NCI-H2171 (cell line): ENCODE data around the gene MFSD6.
"Not testable (repeated sequence)": the region's sequence is repeated elsewhere in the genome, so short reads cannot be mapped to it uniquely, and the experiment has no call there.

Experiments used
- DNase-seq: peaks from one replicate; lab custom pipeline; 2025; lab: John Stamatoyannopoulos, UW

MFSD6 gene

DNA sequence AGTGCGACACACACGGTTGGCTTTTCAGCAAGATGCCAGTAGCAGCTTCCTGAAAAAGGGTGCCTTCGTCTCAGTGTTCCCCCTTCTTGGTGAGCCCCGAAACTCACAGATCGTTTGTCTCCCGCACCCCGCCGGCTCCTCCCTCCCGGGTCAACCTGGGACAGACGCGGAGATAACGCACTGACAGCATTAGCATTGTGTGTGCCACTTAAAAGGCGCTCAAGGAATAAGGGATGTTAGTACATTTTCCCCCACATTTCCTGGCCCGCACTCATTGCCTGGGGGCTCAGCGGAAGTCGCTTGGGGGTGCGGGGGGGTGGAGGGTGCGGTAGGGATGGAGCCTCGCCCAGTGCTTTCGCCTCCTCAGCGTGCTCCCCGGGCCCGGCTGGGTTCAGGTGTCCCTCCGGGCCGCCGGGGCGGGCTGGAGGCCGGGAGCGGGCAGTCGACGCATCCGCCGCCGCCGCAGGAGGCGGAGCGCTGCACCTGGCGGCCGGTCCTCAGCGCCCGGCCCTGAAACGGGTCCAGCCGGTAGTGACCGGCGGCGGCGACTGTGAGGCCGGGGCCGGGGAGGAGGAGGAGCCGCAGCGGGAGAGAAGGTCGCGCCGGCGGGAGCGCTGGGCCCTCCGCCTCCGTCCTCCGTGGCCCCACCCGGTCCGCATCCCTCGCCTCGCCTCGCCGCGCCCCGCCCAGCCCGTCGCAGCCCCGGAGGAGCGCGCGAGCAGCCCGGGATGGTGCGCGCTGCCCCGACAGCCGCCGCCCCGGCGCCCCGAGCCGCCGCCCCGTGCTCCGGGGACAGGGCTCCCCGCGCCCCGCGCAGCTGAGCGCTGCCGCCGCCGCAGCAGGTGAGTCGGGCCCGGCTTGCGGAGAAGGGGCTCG is at the start of gene MFSD6:
MFSD6 (plus strand) TSS at position 694 of the 876 bp plus-strand sequence. CDS start 27,675 bp downstream, outside the sequence.
- peak; percentile 33 for DNase-seq

DNA sequence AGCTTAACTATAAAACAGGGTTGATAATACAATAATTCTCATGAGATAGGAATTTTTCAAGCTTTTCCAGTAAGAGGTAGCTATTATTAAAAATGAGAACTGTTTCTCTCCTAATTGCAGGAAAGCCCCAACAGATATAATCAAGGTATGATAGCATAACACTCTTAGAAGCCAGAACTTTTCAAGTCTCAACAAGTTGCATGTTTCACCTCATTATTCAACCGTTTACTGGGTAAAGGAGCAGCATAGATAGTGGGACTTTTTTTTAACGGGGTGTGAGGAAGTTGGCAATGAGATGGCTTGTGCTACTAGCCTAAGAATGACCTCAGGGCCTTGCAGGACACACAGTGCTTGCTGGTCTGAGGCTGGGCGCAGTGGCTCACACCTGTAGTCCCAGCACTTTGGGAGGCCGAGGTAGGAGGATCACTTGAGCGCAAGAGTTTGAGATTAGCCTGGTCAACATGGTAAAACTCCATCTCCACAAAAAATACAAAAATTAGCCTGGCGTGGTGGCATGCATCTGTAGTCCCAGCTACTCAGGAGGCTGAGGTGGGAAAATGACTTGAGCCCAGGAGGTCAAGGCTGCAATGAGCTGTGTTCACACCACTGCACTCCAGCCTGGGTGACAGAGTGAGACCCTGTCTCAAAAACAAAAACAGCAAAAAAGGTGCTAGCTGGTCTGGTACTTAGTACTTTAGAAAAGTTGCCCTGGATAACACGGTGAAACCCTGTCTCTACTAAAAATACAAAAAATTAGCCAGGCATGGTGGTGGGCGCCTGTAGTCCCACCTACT is 49.3 kb upstream of the MFSD6 start:
- not testable (repeated sequence) for DNase-seq

DNA sequence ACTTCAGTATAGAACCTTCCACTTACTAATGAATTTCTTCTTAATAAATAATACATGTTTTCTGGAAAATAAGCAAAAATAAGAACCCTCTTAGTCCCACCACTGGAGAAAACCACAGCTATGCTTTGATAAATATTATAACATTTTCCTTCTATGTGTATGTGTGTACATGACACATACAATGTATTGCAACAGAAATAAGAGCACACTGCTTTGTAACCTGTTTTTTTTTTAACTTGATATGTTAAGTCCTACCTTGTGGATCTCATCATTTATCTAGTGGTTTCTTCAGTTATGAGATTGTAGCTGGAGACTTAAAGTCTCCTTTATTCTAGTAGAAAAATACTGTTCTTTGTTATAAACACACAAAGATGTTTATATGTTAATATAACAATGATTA is 47.6 kb upstream of the MFSD6 start:
- no peak for DNase-seq

DNA sequence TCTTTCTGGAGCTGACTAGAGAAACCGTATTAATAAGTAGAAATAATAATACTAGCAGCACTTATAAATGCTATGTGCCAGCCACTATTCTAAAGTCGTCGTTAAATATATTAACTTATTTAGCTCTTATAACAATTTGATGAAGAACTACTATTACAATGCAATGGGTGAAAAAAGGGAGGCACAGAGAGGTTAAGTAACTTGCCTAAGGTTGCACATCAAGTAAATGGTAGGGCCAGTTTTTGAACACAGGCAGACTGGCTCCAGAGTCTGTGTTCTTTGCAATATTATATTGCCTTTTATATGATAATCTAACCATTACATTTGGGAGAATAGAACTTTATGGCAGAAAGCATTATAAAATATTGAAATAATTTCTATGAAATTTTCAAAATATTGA is 47.2 kb upstream of the MFSD6 start:
- DNase-seq = no peak

DNA sequence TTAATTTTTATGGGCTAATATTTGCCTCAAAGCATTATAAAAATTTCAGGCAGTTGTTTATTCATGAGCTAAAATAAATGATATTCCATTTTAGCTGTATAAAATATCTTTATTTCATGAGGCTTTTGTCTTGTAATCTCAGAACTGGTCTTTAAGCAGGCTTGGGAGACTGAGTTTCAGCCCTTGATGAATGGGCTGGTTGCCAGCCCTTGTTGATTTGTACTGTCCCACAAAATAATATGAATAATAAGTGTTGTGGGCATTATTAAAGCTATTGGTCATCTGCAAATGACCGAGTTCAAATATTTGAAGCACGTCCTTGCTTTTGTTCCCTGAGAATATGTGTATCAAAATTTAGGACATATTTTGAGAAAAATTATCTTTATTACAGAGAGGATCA is 46.6 kb upstream of the MFSD6 start:
- no peak for DNase-seq

DNA sequence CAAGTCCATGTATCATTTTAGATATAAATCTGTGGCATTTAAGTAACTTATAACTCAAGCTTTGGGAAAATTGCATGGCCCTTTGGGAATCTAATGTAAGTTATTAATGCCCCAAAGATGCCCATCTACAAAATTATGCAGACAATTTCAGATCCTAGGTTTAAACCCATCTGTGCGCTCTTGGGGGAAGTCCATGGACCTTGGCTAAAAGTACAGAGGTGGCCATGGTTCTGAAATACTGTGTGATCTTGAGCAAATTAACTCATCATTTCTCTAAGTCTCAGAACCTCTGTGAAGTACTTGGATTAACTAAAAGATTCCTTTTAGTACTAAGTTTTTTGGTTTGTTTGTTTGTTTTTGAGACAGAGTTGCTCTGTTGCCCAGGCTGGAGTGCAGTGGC is 45.3 kb upstream of the MFSD6 start:
- DNase-seq = no peak

DNA sequence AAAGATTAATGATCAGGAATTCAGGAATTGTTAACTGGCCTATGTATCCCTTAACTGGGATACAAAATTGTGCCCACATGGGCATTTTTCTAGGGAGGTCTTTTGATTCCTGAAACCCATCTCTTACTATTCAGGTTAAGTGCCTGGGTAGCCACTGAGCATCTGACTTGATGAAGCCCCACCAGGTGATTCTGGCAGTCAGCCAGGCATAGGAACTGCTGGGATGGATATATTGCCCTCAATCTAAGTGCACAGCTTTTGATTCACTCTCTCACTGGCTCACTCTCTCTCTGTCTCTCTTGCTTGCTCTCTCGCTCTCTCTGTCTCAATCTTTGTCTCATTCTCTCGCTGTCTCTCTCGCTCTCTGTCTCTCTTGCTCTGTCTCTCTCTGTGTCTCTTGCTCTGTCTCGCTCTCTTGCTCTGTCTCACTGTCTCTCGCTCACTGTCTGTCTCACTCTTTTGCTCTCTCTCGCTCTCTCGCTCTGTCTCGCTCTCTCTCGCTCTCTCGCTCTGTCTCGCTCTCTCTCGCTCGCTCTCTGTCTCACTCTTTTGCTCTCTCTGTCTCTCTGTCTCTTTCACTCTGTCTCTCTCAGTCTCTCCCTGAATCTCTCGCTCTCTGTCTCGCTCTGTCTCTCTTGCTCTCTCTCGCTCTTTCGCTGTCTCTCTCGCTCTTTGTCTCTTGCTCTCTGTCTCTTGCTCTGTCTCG is 42.5 kb upstream of the MFSD6 start:
- peak; percentile 18 for DNase-seq

DNA sequence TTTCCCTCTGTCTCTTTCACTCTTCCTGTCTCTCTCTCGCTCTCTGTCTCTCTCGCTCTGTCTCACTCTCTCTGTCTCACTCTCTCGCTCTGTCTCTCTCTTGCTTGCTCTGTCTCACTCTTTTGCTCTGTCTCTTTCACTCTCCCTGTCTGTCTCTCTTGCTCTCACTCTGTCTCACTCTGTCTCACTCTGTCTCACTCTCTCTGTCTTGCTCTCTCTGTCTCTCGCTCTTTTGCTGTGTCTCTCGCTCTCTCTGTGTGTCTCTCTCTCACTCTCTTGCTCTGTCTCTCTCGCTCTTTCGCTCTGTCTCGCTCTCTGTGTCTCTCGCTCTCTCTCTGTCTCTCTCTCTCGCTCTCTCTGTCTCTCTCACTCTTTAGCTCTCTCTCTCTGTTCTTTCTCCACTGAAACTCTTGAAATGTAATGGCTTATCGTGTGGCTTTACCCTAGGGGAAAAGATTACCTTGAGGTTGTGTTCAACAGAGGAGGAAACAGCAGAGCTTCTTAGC is 41.9 kb upstream of the MFSD6 start:
- DNase-seq = no peak

DNA sequence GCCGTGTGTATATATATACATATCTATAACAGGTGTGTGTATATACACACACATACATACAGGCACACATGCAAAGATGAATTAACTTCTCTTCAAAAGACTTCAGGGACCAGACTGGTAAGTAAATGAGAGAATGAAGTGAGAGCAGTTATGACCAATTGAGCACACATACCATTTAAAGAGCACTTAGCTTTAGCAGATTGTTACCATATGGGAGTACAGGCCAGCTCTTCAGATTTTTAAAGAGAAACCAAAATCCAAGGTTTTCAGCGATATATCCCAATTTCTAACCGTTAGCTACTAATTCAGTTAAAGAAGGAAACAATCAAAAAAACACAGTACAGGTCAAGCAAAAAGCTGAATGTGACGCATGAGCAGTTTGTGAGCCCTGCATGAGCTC is 41.1 kb upstream of the MFSD6 start:
- no peak for DNase-seq

DNA sequence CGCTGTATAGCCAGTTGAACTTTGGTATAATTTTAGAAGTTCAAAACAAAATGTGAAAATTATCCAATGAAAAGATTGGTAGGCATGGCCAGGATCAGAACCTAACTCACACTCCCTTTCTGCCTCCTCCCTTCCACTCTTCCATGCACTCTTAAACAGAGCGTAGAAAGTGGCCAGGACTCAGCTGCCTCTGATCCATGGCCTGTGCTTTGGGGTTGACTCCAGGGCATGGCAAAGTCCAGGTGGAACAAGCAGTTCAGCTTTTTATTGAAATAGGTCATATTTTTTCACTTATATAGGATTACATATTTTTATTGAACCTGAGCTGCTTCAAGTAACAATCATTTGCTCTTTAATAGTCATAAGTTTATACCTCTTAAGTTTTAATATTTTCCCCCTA is 38.5 kb upstream of the MFSD6 start:
- DNase-seq = no peak

DNA sequence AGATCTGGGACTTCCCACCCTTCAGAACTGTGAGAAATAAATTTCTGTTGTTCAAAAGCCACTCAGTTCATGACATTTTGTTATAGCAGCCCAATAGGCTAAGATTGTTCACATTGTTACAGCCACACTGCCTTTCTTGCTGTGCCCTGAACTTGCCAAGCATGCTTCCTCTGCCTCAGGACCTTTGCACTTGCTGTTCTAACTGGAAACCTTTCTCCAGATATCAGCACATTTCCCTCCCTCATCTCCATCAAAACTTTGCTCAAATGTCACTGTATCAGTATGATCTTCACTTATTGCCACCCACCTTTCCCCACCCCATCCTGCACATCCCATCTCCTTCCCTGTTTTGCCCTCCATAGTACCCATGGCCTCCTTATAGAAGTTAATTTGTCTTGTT is 32.1 kb upstream of the MFSD6 start:
- DNase-seq = no peak

DNA sequence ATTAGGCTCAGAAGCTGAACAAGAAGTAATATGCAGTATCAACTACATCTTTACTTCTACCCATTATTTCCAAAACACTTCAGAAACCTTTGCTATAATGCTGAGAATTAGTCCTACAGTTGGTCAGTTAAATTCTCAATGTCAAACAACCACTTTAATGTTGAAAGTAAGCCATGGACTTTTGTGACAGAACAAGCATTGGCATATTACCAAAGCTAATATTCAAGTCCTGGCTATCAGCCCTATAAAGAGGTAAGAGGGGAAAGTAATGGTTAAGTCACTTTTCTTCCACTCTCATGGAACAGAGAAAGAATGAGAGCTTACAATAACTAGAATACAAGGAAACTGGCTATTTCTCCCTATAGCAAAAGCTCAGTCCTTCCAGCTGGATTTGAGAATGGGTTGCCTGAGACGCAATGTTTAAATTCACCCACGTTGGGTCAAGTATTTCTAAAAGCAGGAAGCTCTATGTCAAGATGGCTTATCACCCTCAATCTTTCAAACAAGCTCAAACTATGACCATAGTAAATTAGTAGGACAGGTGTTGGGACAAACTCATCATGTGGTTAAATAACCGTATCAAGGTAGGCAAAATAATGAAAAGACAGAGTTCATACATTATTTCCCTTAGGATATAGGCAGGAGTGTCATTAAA is 31.4 kb upstream of the MFSD6 start:
- no peak for DNase-seq

DNA sequence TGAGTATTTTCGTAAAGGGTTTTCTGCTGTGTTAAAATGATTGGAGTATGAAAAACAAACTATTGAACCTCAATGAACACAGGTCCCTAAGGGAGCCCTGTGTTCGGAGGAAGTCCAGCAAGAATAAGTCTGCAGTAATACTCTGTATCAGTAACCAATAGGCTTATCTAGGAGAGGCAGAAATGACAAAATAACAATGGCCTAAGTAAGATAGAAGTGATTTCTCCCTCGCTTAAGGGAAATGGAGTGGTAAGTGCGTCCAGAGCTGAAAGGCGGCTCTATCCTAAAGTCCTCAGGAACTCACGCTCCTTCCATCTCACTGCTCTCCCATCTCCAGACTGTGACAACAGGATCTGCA is 29.3 kb upstream of the MFSD6 start:
- no peak for DNase-seq

DNA sequence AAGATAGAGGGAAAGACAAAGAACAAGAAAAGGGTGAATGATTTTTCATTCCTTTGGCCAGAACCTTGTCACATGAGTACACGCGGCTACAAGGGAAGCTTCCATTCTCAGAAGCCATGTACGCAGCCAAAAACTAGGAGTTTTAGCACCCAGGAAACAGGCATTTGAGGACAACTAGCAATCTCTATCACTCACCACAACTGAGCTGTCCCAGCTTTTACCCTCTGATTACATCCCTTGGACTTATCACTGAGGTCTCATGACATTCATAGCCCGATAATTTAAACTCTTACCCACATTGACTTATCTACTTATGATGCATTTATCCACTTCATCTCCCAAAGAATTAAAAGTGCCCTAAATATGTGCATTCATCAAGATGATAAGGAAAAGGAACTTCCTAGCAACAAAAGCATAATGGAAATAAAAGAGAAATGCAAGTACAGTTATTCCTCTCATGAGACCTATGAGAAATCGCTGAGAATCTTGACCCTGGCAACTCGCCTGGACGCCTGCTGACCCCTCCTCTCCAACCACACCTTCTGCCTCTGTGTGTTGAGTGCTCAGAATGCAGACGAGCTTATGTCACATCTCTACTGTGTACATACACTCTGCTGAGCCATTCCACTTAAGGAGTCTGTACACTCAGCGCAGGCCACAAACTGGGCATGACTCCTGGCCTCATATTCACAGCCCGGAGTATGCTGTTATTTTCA is 28.7 kb upstream of the MFSD6 start:
- no peak for DNase-seq

DNA sequence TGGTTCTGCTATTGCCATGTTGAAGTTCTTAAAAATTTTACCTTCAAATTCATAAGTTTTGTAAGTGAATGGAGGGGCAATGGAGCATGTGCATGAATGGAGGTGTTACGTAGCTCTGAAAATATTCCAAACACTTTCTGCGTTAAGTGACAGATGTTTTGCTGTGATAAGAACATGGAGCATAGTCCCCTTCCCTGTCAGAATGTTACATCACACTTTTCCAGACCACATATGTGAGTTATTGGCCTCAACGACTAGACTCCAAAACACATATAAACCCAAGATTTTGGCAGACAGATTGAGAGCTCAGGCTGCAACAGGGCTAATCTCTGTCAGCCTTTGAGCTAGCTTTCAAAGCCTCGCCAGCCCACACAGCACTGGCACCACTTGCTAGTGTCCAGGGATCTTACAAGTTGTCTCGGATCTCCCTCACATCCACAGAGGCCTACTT is 27.2 kb upstream of the MFSD6 start:
- DNase-seq = no peak

DNA sequence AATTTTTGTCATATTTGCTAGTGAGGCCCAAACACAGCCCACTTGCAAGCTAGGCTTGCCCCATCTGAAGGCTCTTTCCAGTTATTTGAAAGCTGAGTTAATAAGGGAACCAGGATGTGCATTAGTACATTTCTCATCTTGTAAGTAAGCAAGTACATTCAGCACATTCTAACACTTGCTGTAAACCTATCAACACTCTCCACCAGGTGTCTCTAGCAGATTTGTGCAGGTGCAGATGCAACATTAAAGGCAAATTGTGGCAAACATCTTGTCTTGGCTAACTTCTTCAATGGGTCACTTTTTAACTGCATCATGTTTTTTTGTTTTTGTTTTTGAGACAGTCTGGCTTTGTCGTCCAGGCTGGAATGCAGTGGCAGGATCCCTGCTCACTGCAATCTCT is 25.3 kb upstream of the MFSD6 start:
- DNase-seq = peak; percentile 39

DNA sequence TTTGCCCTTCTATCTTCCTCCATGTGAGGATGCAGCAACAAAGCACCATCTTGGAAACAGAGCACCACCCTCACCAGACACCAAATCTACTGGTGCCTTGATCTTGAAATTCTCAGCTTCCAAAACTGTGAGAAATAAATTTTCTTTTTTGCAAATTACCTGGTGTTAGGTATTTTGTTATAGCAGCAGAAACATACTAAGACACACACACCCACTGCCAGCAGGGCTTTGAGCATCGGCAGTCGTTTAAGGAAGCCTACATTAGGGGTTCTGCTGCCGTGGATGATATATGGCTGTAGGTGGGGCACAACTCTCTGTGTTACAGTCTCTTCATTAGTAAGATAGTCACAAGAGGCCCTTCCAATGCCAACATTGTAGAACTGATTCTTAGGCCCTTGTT is 20.7 kb upstream of the MFSD6 start:
- DNase-seq = no peak

DNA sequence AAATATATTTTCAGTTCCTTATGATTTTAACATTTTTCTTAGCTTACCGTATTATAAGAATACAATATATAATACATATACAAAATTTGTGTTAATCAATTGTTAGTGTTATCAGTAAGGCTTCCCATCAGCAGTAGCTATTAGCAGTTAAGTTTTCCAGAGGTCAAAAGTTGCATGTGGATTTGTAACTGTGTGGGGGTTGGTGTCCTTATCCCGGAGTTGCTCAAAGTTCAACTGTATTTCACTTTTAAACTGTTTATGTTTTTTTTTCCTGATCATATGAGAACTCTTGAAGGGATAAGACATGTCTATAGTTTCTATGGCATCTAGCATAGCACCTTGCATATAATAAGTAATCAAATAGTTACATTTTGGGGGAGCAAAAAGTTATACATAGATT is 11.9 kb upstream of the MFSD6 start:
- no peak for DNase-seq

DNA sequence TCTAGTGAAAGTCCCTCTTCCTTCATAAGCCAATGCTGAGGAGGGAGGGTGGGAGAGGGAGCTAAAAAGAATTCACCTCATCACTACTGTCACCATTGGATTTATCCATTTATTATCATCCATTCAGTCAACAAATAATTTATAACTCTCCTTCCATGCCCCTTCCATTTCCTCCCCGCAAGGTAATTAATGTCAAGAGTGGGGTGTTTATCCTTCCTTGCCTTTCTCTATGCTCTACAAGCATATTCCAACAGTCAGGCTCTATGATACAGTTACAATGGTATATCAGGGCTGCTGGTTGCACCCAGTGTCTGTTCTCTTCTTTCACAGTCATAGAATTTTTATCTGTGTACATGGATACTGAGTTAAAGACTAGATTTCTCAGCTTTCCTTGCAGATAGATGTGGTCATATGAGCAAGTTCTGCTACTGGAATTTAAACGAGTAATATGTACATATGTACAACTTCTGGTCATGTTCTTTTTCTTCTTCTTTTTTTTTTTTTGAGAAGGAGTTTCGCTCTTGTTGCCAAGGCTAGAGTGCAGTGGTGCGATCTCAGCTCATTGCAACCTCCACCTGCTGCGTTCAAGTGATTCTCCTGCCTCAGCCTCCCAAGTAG is 5.1 kb upstream of the MFSD6 start:
- DNase-seq = no peak

DNA sequence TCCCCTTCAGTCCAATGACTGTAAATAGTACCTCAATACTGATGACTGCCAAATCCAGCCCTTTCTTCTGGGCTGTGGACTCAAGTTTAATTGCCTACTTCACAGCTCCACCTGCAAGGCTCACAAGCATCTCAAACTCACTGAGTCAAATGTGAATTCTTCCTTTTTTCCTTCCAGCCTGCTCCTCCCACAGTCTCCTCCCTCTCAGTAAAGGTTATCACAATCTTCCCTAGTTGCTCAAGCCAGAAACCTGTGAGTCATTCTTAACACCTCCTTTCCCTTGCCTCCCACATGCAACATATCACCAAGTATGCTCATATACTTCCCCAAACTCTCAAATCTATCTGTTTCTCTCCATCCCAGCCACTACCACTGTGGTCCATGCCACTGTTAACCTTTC is 3.7 kb upstream of the MFSD6 start:
- DNase-seq = no peak

DNA sequence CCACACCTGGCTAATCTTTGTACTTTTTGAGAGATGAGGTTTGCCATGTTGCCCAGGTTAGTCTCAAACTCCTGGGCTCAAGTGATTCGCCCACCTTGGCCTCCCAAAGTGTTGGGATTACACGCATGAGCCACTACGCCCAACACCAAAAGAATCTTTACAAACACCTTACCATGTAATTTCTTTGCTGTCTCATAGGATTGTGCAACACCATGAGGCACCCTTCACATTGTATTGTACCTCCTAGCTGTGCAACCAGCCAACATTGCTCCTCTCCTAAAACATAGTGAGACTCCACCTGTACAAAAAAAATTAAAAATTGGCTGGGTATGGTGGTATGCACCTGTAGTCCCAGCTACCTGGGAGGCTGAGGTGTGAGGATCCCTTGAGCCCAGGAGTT is 3.1 kb upstream of the MFSD6 start:
- no peak for DNase-seq
